ENCODE results near the gene DPH5.
A peak's percentile ranks its signal among the peaks of the same experiment; 100 is the strongest.
"Not testable (repeated sequence)": the region's sequence is repeated elsewhere in the genome, so short reads cannot be mapped to it uniquely, and the experiment has no call there.

DPH5 gene

GRCh38 chr1:100950337-100950736 lies 75.2 kb downstream of the DPH5 start:
- Histone ChIP-seq H3K27me3 (ENCODE audit: insufficient read depth, low read length) (no peaks in the 10 kb centered on the region), H3K4me1 (ENCODE audit: insufficient read depth, low read length) (peaks cover 40% of the 10 kb centered on the region), H3K9ac (ENCODE audit: low read depth, low read length) (peak overlapping the region; percentile 7; the same call in 1 of the 2 replicates), H3K4me3 (ENCODE audit: low read length) (no peak overlapping the region), H3K9me3 (ENCODE audit: insufficient read depth, low read depth, low read length) (no peaks in the 10 kb centered on the region), H3K27ac (ENCODE audit: low read length) (no peak overlapping the region), H3K36me3 (ENCODE audit: insufficient read depth, low read depth, low read length) (peaks cover 8% of the 10 kb centered on the region; the same call in 1 of the 2 replicates)

- H3K36me3 ChIP-seq (ENCODE audit: insufficient read depth, low read depth, low read length); H3K9me3 ChIP-seq (ENCODE audit: insufficient read depth, low read depth, low read length); H3K27me3 ChIP-seq (ENCODE audit: insufficient read depth, low read length): not testable (repeated sequence)
- H3K9ac ChIP-seq (ENCODE audit: low read depth, low read length) = peak overlapping the region; percentile 54; the same call in 1 of the 2 replicates
- H3K4me1 ChIP-seq (ENCODE audit: insufficient read depth, low read length) = peaks cover 40% of the 10 kb centered on the region
- H3K4me3 ChIP-seq (ENCODE audit: low read length) = peak overlapping the region; percentile 41; the same call in 1 of the 2 replicates
- H3K27ac ChIP-seq (ENCODE audit: low read length) = peak overlapping the region; percentile 73
Measured at GRCh38 chr1:100949515-100950158, 75.9 kb downstream of the DPH5 start.

- Histone ChIP-seq H3K4me1 (ENCODE audit: insufficient read depth, low read length) (peaks cover 38% of the 10 kb centered on the region), H3K9ac (ENCODE audit: low read depth, low read length) (peak overlapping the region; percentile 39; the same call in 1 of the 2 replicates), H3K4me3 (ENCODE audit: low read length) (peak overlapping the region; percentile 41; the same call in 1 of the 2 replicates), H3K27ac (ENCODE audit: low read length) (peak overlapping the region; percentile 63)
- H3K36me3 ChIP-seq (ENCODE audit: insufficient read depth, low read depth, low read length); H3K27me3 ChIP-seq (ENCODE audit: insufficient read depth, low read length); H3K9me3 ChIP-seq (ENCODE audit: insufficient read depth, low read depth, low read length): not testable (repeated sequence)
Measured at GRCh38 chr1:100948721-100949405, 76.7 kb downstream of the DPH5 start.

- H3K36me3 ChIP-seq (ENCODE audit: insufficient read depth, low read depth, low read length) = peaks cover 12% of the 10 kb centered on the region; the same call in 1 of the 2 replicates
- H3K4me3 ChIP-seq (ENCODE audit: low read length); H3K27me3 ChIP-seq (ENCODE audit: insufficient read depth, low read length); H3K9ac ChIP-seq (ENCODE audit: low read depth, low read length); H3K9me3 ChIP-seq (ENCODE audit: insufficient read depth, low read depth, low read length); H3K27ac ChIP-seq (ENCODE audit: low read length): not testable (repeated sequence)
- peaks cover 28% of the 10 kb centered on the region for H3K4me1 ChIP-seq (ENCODE audit: insufficient read depth, low read length)
Measured at GRCh38 chr1:100947816-100948215, 77.8 kb downstream of the DPH5 start.

- Histone ChIP-seq H3K36me3 (ENCODE audit: insufficient read depth, low read depth, low read length) (peaks cover 17% of the 10 kb centered on the region; the same call in 1 of the 2 replicates), H3K4me1 (ENCODE audit: insufficient read depth, low read length) (peaks cover 19% of the 10 kb centered on the region)
- H3K4me3 ChIP-seq (ENCODE audit: low read length); H3K27me3 ChIP-seq (ENCODE audit: insufficient read depth, low read length); H3K9me3 ChIP-seq (ENCODE audit: insufficient read depth, low read depth, low read length); H3K27ac ChIP-seq (ENCODE audit: low read length); H3K9ac ChIP-seq (ENCODE audit: low read depth, low read length): not testable (repeated sequence)
Measured at GRCh38 chr1:100946064-100946463, 79.5 kb downstream of the DPH5 start.

- Histone ChIP-seq H3K36me3 (ENCODE audit: insufficient read depth, low read depth, low read length) (peaks cover 28% of the 10 kb centered on the region), H3K9me3 (ENCODE audit: insufficient read depth, low read depth, low read length) (no peaks in the 10 kb centered on the region), H3K4me3 (ENCODE audit: low read length) (no peak overlapping the region), H3K4me1 (ENCODE audit: insufficient read depth, low read length) (no peaks in the 10 kb centered on the region; the same call in 1 of the 2 replicates), H3K27me3 (ENCODE audit: insufficient read depth, low read length) (no peaks in the 10 kb centered on the region), H3K9ac (ENCODE audit: low read depth, low read length) (no peak overlapping the region), H3K27ac (ENCODE audit: low read length) (no peak overlapping the region)
Measured at GRCh38 chr1:100943533-100943932, 82.1 kb downstream of the DPH5 start.

GRCh38 chr1:100942304-100943046 lies 83.1 kb downstream of the DPH5 start:
- Histone ChIP-seq H3K36me3 (ENCODE audit: insufficient read depth, low read depth, low read length) (peaks cover 39% of the 10 kb centered on the region), H3K9me3 (ENCODE audit: insufficient read depth, low read depth, low read length) (no peaks in the 10 kb centered on the region), H3K4me1 (ENCODE audit: insufficient read depth, low read length) (no peaks in the 10 kb centered on the region), H3K27me3 (ENCODE audit: insufficient read depth, low read length) (no peaks in the 10 kb centered on the region), H3K27ac (ENCODE audit: low read length) (no peak overlapping the region), H3K9ac (ENCODE audit: low read depth, low read length) (no peak overlapping the region), H3K4me3 (ENCODE audit: low read length) (no peak overlapping the region)

- Histone ChIP-seq H3K36me3 (ENCODE audit: insufficient read depth, low read depth, low read length) (peaks cover 47% of the 10 kb centered on the region), H3K4me1 (ENCODE audit: insufficient read depth, low read length) (no peaks in the 10 kb centered on the region)
Measured at GRCh38 chr1:100941580-100942216, 83.9 kb downstream of the DPH5 start.

GRCh38 chr1:100941098-100941527 lies 84.5 kb downstream of the DPH5 start:
- peaks cover 53% of the 10 kb centered on the region for H3K36me3 ChIP-seq (ENCODE audit: insufficient read depth, low read depth, low read length)

More at GRCh38 chr1:100941580-100942216, 83.9 kb downstream of the DPH5 start:
- H3K9me3 ChIP-seq (ENCODE audit: insufficient read depth, low read depth, low read length) = no peaks in the 10 kb centered on the region
- no peak overlapping the region for H3K9ac ChIP-seq (ENCODE audit: low read depth, low read length)
- no peak overlapping the region for H3K4me3 ChIP-seq (ENCODE audit: low read length)
- H3K27me3 ChIP-seq (ENCODE audit: insufficient read depth, low read length) = no peaks in the 10 kb centered on the region
- no peak overlapping the region for H3K27ac ChIP-seq (ENCODE audit: low read length)

More at GRCh38 chr1:100941098-100941527, 84.5 kb downstream of the DPH5 start:
- Histone ChIP-seq H3K27me3 (ENCODE audit: insufficient read depth, low read length) (no peaks in the 10 kb centered on the region), H3K4me3 (ENCODE audit: low read length) (no peak overlapping the region), H3K4me1 (ENCODE audit: insufficient read depth, low read length) (no peaks in the 10 kb centered on the region), H3K9me3 (ENCODE audit: insufficient read depth, low read depth, low read length) (no peaks in the 10 kb centered on the region), H3K9ac (ENCODE audit: low read depth, low read length) (no peak overlapping the region), H3K27ac (ENCODE audit: low read length) (no peak overlapping the region)
